ENCODE results near the gene TMOD2. TPM values are rescaled to one million over a fixed set of nuclear protein-coding genes. Genes with fewer than 3 reads are reported as not detected.

TMOD2 gene
- polyA plus RNA-seq, 3 donors from 2014 or later = 0.18 to 0.27 (median 0.23) TPM

DNA sequence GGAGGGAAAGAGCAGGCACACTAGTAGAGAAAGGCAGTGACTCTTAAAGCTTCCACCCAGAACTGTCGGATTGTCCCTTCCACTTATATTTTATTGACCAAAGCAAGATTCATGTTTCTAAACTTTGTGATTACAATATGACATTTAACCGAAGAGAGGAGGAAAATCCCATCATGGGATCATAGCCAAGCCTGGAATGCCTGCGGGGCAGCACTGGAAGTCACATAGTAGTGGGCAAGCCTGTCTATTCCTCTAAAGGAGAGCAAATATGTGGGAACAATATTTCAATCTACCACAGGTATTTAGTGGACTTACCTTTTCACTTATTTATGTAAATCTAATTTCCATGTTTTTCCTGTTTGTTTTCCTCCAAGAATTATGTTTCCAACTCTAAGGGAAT is 74.3 kb downstream of the TMOD2 start:
- Mint-ChIP-seq H3K27me3 (ENCODE audit: low read depth in 3 of 3) (peaks cover 4 to 6% (median 4%) of the 10 kb centered on the region in 3 donors), H3K9me3 (peaks cover 11 to 13% (median 12%) of the 10 kb centered on the region in 6 donors), H3K4me1 (peaks cover 11 to 12% of the 10 kb centered on the region in 2 donors), H3K4me3 (no peak overlapping the region), H3K27ac (no peak overlapping the region), H3K36me3 (peaks cover 6 to 7% (median 6%) of the 10 kb centered on the region in 3 donors)
- no peak for DNase-seq

- no peak for DNase-seq
- Mint-ChIP-seq H3K9me3 (no peaks in the 10 kb centered on the region), H3K4me3 (peak overlapping the region; percentile 8 to 95 (median 92)), H3K27ac (peak overlapping the region in 5 of 6 donors; percentile 26 to 92 (median 91)), H3K27me3 (ENCODE audit: low read depth in 3 of 3) (peaks cover 2 to 6% (median 2%) of the 10 kb centered on the region in 3 donors), H3K4me1 (peaks cover 37 to 42% of the 10 kb centered on the region in 2 donors), H3K36me3 (no peaks in the 10 kb centered on the region)
Measured at GRCh38 chr15:51828621-51829375, 77.4 kb downstream of the TMOD2 start.

GRCh38 chr15:51829376-51830275 is 78.2 kb downstream of the TMOD2 start, which contains the start of gene TMOD3:
Gene TMOD3, plus strand, starts transcription at chr15:51829653. Its CDS starts 33,232 bp downstream, at chr15:51862885.
- peaks cover 43 to 51% of the 10 kb centered on the region in 2 donors for H3K4me1 Mint-ChIP-seq
- peaks cover 2 to 6% (median 2%) of the 10 kb centered on the region in 3 donors for H3K27me3 Mint-ChIP-seq (ENCODE audit: low read depth in 3 of 3)
- H3K9me3 Mint-ChIP-seq = no peaks in the 10 kb centered on the region
- no peaks in the 10 kb centered on the region for H3K36me3 Mint-ChIP-seq
- DNase-seq = peak; percentile 87 to 89 (median 87)
- H3K27ac Mint-ChIP-seq = peak within 1 kb of the TSS; percentile 84 to 94 (median 94)
- H3K4me3 Mint-ChIP-seq = peak within 1 kb of the TSS; percentile 93 to 96 (median 95)

DNA sequence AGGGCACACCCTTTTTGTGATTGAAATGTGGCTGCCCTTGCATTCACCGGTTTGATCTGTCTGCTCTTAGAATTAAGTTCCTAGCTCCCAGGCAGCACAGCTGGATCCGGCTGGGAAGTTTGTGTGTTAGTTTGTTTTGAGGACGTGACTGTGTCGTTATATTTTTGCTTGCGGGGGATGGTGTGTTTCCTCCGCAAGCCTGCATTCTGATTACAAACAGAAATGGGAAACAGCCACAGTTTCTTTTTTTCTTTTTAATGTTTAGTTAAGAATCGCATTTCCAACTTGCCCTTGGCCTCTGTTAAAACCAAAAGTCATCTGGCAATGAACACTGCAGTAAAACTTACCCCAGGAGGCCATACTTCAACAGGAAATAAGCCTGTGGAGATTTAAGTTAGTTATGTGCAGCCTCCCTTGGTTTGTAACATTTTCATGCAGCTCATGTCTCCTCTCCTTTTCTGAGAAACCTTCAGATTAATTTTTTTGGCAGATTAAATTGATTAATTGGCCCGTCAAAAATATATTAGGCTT is 78.9 kb downstream of the TMOD2 start:
- Mint-ChIP-seq H3K36me3 (no peaks in the 10 kb centered on the region), H3K4me3 (peak overlapping the region; percentile 93 to 96 (median 95)), H3K9me3 (no peaks in the 10 kb centered on the region), H3K27me3 (ENCODE audit: low read depth in 3 of 3) (peaks cover 2 to 4% (median 2%) of the 10 kb centered on the region in 3 donors), H3K27ac (peak overlapping the region; percentile 84 to 94 (median 92)), H3K4me1 (peaks cover 49 to 58% of the 10 kb centered on the region in 2 donors)
- peak in 1 of 3 donors; percentile 12 for DNase-seq

- DNase-seq = no peak
- Mint-ChIP-seq H3K4me3 (no peak overlapping the region), H3K9me3 (no peaks in the 10 kb centered on the region), H3K27ac (no peak overlapping the region), H3K27me3 (ENCODE audit: low read depth in 3 of 3) (peaks cover 0 to 4% (median 3%) of the 10 kb centered on the region in 3 donors), H3K4me1 (peaks cover 77 to 91% of the 10 kb centered on the region in 2 donors), H3K36me3 (no peaks in the 10 kb centered on the region)
Measured at GRCh38 chr15:51833772-51834171, 82.4 kb downstream of the TMOD2 start.

GRCh38 chr15:51837792-51838251 is 86.4 kb downstream of the TMOD2 start:
- Mint-ChIP-seq H3K4me3 (peak overlapping the region; percentile 21 to 63 (median 24)), H3K27me3 (ENCODE audit: low read depth in 3 of 3) (peaks cover 0 to 1% (median 0%) of the 10 kb centered on the region in 3 donors), H3K36me3 (no peaks in the 10 kb centered on the region), H3K9me3 (no peaks in the 10 kb centered on the region), H3K4me1 (peaks cover 76 to 99% of the 10 kb centered on the region in 2 donors), H3K27ac (peak overlapping the region; percentile 68 to 85 (median 77))
- peak in 2 of 3 donors; percentile 7 to 9 for DNase-seq

- H3K4me3 Mint-ChIP-seq = peak overlapping the region in 3 of 5 donors; percentile 23 to 59 (median 24)
- H3K9me3 Mint-ChIP-seq = no peaks in the 10 kb centered on the region
- H3K4me1 Mint-ChIP-seq = peaks cover 79 to 99% of the 10 kb centered on the region in 2 donors
- peaks cover 0 to 1% (median 0%) of the 10 kb centered on the region in 3 donors for H3K27me3 Mint-ChIP-seq (ENCODE audit: low read depth in 3 of 3)
- peak overlapping the region in 5 of 6 donors; percentile 37 to 77 (median 68) for H3K27ac Mint-ChIP-seq
- no peaks in the 10 kb centered on the region for H3K36me3 Mint-ChIP-seq
- DNase-seq = no peak
Measured at GRCh38 chr15:51838270-51838669, 86.9 kb downstream of the TMOD2 start.

DNA sequence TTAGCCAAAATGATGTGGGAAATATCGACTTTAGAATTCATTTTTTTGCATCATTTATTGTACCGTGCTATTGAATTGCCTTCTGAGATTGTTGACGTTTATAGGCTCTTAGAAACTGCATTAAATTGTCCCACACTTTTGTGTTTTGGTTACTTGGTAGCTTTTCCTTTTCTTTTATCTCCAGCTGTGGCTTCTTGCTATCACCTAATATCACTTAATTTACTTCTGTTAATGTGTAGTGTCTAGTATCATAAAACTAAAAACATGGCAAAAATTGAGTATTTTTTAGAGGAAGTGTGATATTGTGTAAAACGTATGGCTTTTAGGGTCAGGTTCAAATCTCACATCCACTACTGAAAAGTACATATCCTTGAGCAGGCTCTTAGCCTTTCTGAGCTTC is 89.3 kb downstream of the TMOD2 start:
- H3K4me1 Mint-ChIP-seq = peaks cover 70 to 98% of the 10 kb centered on the region in 2 donors
- no peaks in the 10 kb centered on the region for H3K36me3 Mint-ChIP-seq
- peak overlapping the region in 2 of 5 donors; percentile 5 to 15 for H3K4me3 Mint-ChIP-seq
- no peak overlapping the region for H3K27ac Mint-ChIP-seq
- no peaks in the 10 kb centered on the region for H3K9me3 Mint-ChIP-seq
- DNase-seq = no peak
- no peaks in the 10 kb centered on the region for H3K27me3 Mint-ChIP-seq (ENCODE audit: low read depth in 3 of 3)

GRCh38 chr15:51841406-51842040 is 90.1 kb downstream of the TMOD2 start:
- H3K9me3 Mint-ChIP-seq = no peaks in the 10 kb centered on the region
- DNase-seq = no peak
- H3K4me1 Mint-ChIP-seq = peaks cover 74 to 99% of the 10 kb centered on the region in 2 donors
- peak overlapping the region in 2 of 5 donors; percentile 16 to 24 for H3K4me3 Mint-ChIP-seq
- no peaks in the 10 kb centered on the region for H3K36me3 Mint-ChIP-seq
- peak overlapping the region in 3 of 6 donors; percentile 5 to 26 (median 6) for H3K27ac Mint-ChIP-seq
- H3K27me3 Mint-ChIP-seq (ENCODE audit: low read depth in 3 of 3) = no peaks in the 10 kb centered on the region

DNA sequence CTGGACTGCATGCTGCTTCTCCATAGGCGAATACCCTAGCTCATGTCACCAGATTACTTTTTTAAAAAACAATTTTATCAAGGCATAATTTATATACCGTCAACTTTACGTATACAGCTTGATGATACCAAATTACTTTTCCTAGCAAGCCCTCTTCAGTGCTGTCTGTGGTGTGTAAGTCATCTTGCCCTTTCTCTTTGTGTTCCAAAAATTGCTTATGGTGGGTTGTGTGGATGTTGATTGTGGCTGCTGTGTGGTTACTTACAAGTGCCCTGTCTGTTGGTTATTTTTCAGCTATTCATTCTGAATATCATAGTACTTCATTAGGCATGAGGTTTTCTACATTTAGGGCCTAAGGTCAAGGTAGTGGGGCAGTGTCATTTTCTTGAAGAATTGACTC is 90.9 kb downstream of the TMOD2 start:
- H3K4me1 Mint-ChIP-seq = peaks cover 75 to 99% of the 10 kb centered on the region in 2 donors
- no peak for DNase-seq
- H3K9me3 Mint-ChIP-seq = no peaks in the 10 kb centered on the region
- no peaks in the 10 kb centered on the region for H3K36me3 Mint-ChIP-seq
- peak overlapping the region in 2 of 6 donors; percentile 19 to 57 for H3K27ac Mint-ChIP-seq
- H3K27me3 Mint-ChIP-seq (ENCODE audit: low read depth in 3 of 3) = no peaks in the 10 kb centered on the region
- peak overlapping the region in 3 of 5 donors; percentile 8 to 46 (median 11) for H3K4me3 Mint-ChIP-seq

DNA sequence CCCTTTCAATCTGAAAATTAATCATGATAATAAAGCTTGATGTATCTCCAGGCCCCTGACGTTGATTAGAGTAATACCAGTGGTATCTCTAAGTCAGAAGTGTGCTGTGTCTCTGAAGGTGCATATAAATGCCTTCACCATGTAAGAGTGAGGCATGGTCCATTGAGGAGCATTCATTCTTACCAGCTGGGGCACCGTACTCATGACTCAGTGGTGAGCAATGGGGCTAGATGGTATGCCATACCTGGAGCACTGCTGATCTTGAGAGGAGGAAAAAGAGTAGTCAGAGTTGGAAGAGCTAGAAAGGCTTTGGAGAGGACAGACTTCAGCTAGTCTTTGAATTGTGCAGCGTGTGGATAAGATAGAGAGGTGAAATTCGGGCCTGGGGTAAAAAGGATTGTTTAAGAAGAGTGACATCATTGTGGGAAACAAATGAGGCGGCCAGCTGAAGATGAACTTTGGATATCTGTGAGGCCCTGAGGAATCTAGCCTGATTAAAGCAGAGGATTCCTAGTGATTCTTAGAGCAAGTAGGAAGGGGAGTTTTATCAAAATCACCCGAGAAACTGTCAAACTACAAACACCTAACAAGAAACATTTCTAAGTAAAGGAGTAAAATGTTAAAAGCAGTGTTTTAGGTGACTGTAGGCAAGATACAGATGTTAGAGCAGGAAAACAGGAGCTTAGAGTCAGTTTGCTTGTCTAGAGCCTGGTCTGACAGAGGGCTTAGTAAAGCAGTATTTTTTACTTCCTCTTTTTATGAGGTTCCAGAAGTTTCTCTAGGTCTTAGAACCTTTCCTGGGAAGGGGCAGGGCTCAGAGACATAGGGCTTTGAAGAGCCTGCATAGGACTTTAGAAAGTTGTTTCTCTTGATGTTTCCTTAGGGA is 91.7 kb downstream of the TMOD2 start:
- peaks cover 68 to 98% of the 10 kb centered on the region in 2 donors for H3K4me1 Mint-ChIP-seq
- H3K9me3 Mint-ChIP-seq = no peaks in the 10 kb centered on the region
- H3K4me3 Mint-ChIP-seq = no peak overlapping the region
- DNase-seq = no peak
- H3K36me3 Mint-ChIP-seq = no peaks in the 10 kb centered on the region
- H3K27me3 Mint-ChIP-seq (ENCODE audit: low read depth in 3 of 3) = no peaks in the 10 kb centered on the region
- H3K27ac Mint-ChIP-seq = peak overlapping the region in 1 of 6 donors; percentile 51

DNA sequence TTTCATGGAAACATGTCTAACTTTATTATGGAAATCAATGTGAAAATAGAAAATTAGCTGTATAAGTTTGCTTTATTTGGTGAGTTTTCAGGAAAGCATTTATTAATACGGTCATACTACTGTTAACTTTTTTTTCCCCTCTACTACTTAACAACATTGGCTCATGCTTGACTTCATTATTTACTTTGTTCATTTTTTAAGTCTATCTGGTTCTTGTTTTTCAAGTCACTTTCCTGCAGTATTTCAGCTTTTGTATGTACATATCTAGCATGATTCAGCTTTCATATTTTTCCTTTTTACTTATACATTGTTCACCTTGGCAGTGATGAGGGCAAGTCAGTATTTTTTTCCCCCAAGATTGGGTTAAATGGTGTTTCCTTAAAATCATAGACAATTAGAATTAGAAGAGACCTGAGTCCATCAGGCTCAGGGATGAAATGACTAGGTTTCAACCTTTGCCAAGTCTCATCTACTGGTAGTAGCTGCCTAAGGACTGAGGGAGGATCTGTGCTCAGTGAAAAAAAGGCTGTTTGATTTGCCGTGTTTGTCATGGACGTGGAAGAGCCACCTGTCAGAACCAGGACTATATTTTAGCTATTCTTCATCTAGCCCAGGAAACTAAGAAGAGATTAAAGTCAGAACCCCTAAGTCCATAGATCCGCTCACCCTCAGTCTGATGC is 93.5 kb downstream of the TMOD2 start:
- peak overlapping the region in 3 of 6 donors; percentile 12 to 42 (median 18) for H3K27ac Mint-ChIP-seq
- H3K27me3 Mint-ChIP-seq (ENCODE audit: low read depth in 3 of 3) = no peaks in the 10 kb centered on the region
- H3K36me3 Mint-ChIP-seq = no peaks in the 10 kb centered on the region
- H3K4me3 Mint-ChIP-seq = no peak overlapping the region
- peaks cover 68 to 98% of the 10 kb centered on the region in 2 donors for H3K4me1 Mint-ChIP-seq
- no peaks in the 10 kb centered on the region for H3K9me3 Mint-ChIP-seq
- DNase-seq = no peak
